H9 (cell line): ENCODE data around the gene YPEL3. TPM values are rescaled to one million over a fixed set of nuclear protein-coding genes. Genes with fewer than 3 reads are reported as not detected.

Experiments
- DNase-seq: peaks from one replicate; pipeline ENCODE4 v3.0.0-alpha.2; 2017
- H2AFZ ChIP-seq: one replicate; pipeline ENCODE4 v1.6.1; 2013; ENCODE audit warnings: mild to moderate bottlenecking, low read length, control low read depth, moderate library complexity
- H2AK5ac ChIP-seq: 2 replicates; pipeline ENCODE4 v1.6.1; 2013; ENCODE audit warnings: low read length, control low read depth, mixed read lengths; ENCODE audit not compliant: insufficient read length
- H2BK120ac ChIP-seq: one replicate; pipeline ENCODE4 v1.6.1; 2013; ENCODE audit warnings: low read depth, mild to moderate bottlenecking, low read length, control low read depth, inconsistent platforms; ENCODE audit not compliant: poor library complexity, severe bottlenecking
- H2BK12ac ChIP-seq: 2 replicates; pipeline ENCODE4 v1.6.1; 2013; ENCODE audit warnings: low read length, control low read depth, mixed read lengths, low read depth; ENCODE audit not compliant: insufficient read length
- H2BK15ac ChIP-seq: 2 replicates; pipeline ENCODE4 v1.6.1; 2013; ENCODE audit warnings: low read depth, low read length, control low read depth
- H2BK20ac ChIP-seq: one replicate; pipeline ENCODE4 v1.6.1; 2013; ENCODE audit warnings: low read depth, mild to moderate bottlenecking, low read length, control low read depth, inconsistent platforms; ENCODE audit not compliant: poor library complexity, severe bottlenecking
- H2BK5ac ChIP-seq: 2 replicates; pipeline ENCODE4 v1.6.1; 2013; ENCODE audit warnings: low read length, control low read depth, mixed read lengths; ENCODE audit not compliant: insufficient read length
- H3K14ac ChIP-seq: 2 replicates; pipeline ENCODE4 v1.6.1; 2013; ENCODE audit warnings: low read length, control low read depth; ENCODE audit not compliant: insufficient read depth
- H3K18ac ChIP-seq: 2 replicates; pipeline ENCODE4 v1.6.1; 2013; ENCODE audit warnings: low read depth, mild to moderate bottlenecking, mixed read lengths, low read length, control low read depth; ENCODE audit not compliant: insufficient read length
- H3K23ac ChIP-seq: 2 replicates; pipeline ENCODE4 v1.6.1; 2013; ENCODE audit warnings: low read length, control low read depth, mixed read lengths, low read depth; ENCODE audit not compliant: insufficient read length
- H3K23me2 ChIP-seq: 2 replicates; pipeline ENCODE4 v1.6.1; 2013; ENCODE audit warnings: low read depth, mild to moderate bottlenecking, mixed read lengths, low read length, control low read depth; ENCODE audit not compliant: insufficient read length, poor library complexity, severe bottlenecking
- H3K27ac ChIP-seq: 2 replicates; pipeline ENCODE4 v1.5.1; 2013; ENCODE audit warnings: low read length, control low read depth, mixed read lengths, low read depth; ENCODE audit not compliant: insufficient read length
- H3K27me3 ChIP-seq: 2 replicates; pipeline ENCODE4 v1.6.1; 2013; ENCODE audit warnings: low read length, control low read depth, inconsistent platforms; ENCODE audit not compliant: insufficient read depth
- H3K4ac ChIP-seq: 2 replicates; pipeline ENCODE4 v1.6.1; 2013; ENCODE audit warnings: low read depth, mild to moderate bottlenecking, control low read depth, inconsistent platforms, low read length, moderate library complexity
- H3K4me1 ChIP-seq: 2 replicates; pipeline ENCODE4 v1.6.1; 2013; ENCODE audit warnings: low read length, control low read depth, inconsistent platforms; ENCODE audit not compliant: insufficient read depth
- H3K4me2 ChIP-seq: 2 replicates; pipeline ENCODE4 v1.6.1; 2013; ENCODE audit warnings: low read length, control low read depth, mixed read lengths; ENCODE audit not compliant: insufficient read length, insufficient read depth
- H3K56ac ChIP-seq: 2 replicates; pipeline ENCODE4 v1.6.1; 2013; ENCODE audit warnings: low read depth, mild to moderate bottlenecking, mixed read lengths, low read length, control low read depth; ENCODE audit not compliant: insufficient read length
- H3K79me1 ChIP-seq: 2 replicates; pipeline ENCODE4 v1.6.1; 2013; ENCODE audit warnings: low read depth, mild to moderate bottlenecking, moderate library complexity, low read length, control low read depth, inconsistent platforms; ENCODE audit not compliant: insufficient read depth, poor library complexity, severe bottlenecking
- H3K79me2 ChIP-seq: 2 replicates; pipeline ENCODE4 v1.6.1; 2013; ENCODE audit warnings: low read length, control low read depth, inconsistent platforms; ENCODE audit not compliant: insufficient read depth
- H3K9ac ChIP-seq: 2 replicates; pipeline ENCODE4 v1.6.1; 2013; ENCODE audit warnings: low read length, control low read depth, mixed read lengths; ENCODE audit not compliant: insufficient read length; ENCODE audit errors: extremely low read depth
- H3K9me3 ChIP-seq: one replicate; pipeline ENCODE4 v1.6.1; 2013; ENCODE audit warnings: low read depth, low read length, inconsistent platforms; ENCODE audit not compliant: control insufficient read depth
- H3T11ph ChIP-seq: one replicate; pipeline ENCODE4 v1.6.1; 2013; ENCODE audit warnings: mild to moderate bottlenecking, low read length, control low read depth, inconsistent platforms
- H4K20me1 ChIP-seq: one replicate; pipeline ENCODE4 v1.6.1; 2013; ENCODE audit not compliant: control insufficient read depth, insufficient read length, insufficient read depth
- H4K5ac ChIP-seq: 2 replicates; pipeline ENCODE4 v1.6.1; 2013; ENCODE audit warnings: low read depth, mild to moderate bottlenecking, mixed read lengths, low read length, control low read depth; ENCODE audit not compliant: insufficient read length
- H4K8ac ChIP-seq: replicated peaks from 2 replicates; pipeline ENCODE4 v1.6.1; 2013; ENCODE audit warnings: low read length, control low read depth, mixed read lengths, low read depth; ENCODE audit not compliant: insufficient read length
- H4K91ac ChIP-seq: 2 replicates; pipeline ENCODE4 v1.6.1; 2013; ENCODE audit warnings: low read depth, mild to moderate bottlenecking, moderate library complexity, mixed read lengths, low read length, control low read depth; ENCODE audit not compliant: insufficient read length
- H3K27ac Mint-ChIP-seq, 3 experiments: 2 replicates in 2 of 3; 3 replicates in 1 of 3; pipeline ENCODE4 v1.8.0; 2020 to 2021; ENCODE audit warnings: mixed read lengths in 3 of 3, mild to moderate bottlenecking in 1 of 3, moderate library complexity in 1 of 3
- H3K27me3 Mint-ChIP-seq: 2 replicates; pipeline ENCODE4 v1.8.0; 2021; ENCODE audit warnings: low read depth, mild to moderate bottlenecking, moderate library complexity, mixed read lengths
- H3K36me3 Mint-ChIP-seq, 3 experiments: 2 replicates in 2 of 3; 3 replicates in 1 of 3; pipeline ENCODE4 v1.8.0; 2020 to 2021; ENCODE audit warnings: low read depth in 3 of 3, mixed read lengths in 3 of 3; ENCODE audit not compliant: insufficient read depth in 1 of 3
- H3K4me1 Mint-ChIP-seq, 2 experiments: 2 replicates each; pipeline ENCODE4 v1.8.0; 2020; ENCODE audit warnings: mixed read lengths in 2 of 2
- H3K4me3 Mint-ChIP-seq, 2 experiments: 2 replicates in 1 of 2; 3 replicates in 1 of 2; pipeline ENCODE4 v1.8.0; 2020 to 2021; ENCODE audit warnings: mild to moderate bottlenecking in 2 of 2, mixed read lengths in 2 of 2, moderate library complexity in 1 of 2
- H3K9me3 Mint-ChIP-seq, 2 experiments: 2 replicates in 1 of 2; 3 replicates in 1 of 2; pipeline ENCODE4 v1.8.0; 2020; ENCODE audit warnings: mild to moderate bottlenecking in 2 of 2, mixed read lengths in 2 of 2, moderate library complexity in 1 of 2
- CTCF ChIP-seq: fragments of 200-600 bp; sonication (generic); conservative IDR thresholded peaks from 3 replicates; pipeline ENCODE4 v1.8.0; 2021; ENCODE audit warnings: antibody characterized with exemption, mild to moderate bottlenecking
- WGBS: extraction: QIAGEN DNeasy Blood & Tissue Kit; methylation state at CpG from one replicate; pipeline ENCODE4 v1.1.7; 2013; ENCODE audit warnings: missing lambda C conversion rate, low lambda C conversion rate, mixed read lengths; ENCODE audit not compliant: insufficient read length; ENCODE audit errors: extremely low coverage; 5-methylcytosine and 5-hydroxymethylcytosine counted together
- total RNA-seq: library from RNA; stranded (reverse); gene quantifications from 2 replicates; pipeline ENCODE4 v1.2.1, GENCODE V29; 2021

The YPEL3 gene
- total RNA-seq, 1 experiment from 2014 or later = 27.5 TPM

DNA sequence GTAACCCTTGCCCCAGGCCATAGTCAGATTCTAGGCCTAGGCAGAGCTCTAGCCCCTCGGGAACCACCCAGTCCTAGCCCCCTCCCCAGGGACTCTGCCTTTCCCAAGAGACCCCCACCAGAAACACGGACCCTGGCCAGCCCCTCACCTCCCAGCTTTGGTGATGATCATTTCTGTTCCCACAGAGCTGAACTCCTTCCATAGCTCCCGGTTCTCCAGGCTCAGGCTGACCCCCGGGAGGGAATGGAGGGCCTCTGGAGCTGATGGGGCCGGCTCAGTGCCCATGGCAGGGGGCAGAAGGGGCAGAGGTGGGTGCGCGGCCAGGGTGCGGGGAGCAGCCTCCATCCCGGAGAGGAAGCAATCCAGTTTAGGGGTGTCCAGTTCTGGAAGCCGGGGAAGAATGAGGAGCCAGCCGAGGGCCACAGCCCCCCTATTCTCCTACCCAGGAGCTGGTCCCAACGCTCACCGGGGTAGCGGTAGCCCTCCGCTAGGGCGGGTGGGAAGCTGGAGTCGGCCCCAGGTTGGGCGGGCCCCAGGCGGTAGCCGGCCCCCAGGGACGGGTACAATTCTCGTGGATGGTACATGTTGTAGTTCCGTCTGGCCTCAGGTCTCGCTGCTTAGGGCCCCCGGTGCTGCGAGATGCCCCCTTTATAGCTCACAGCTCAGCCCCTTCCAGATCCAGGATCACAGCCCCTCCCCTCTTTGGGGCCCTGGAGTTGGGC lies 5.2 kb downstream of the YPEL3 start:
- peak overlapping the region; percentile 42 to 69; a peak in 4 of 5 replicates for H3K4me3 Mint-ChIP-seq
- Histone ChIP-seq H3T11ph (no peak overlapping the region), H3K27ac (no peak overlapping the region), H2BK15ac (no peak overlapping the region), H2AK5ac (no peak overlapping the region), H3K9me3 (no peaks in the 10 kb centered on the region), H4K91ac (no peak overlapping the region), H3K79me1 (no peaks in the 10 kb centered on the region), H2BK120ac (no peak overlapping the region), H2BK5ac (no peak overlapping the region), H4K8ac (no peak overlapping the region), H3K56ac (no peak overlapping the region), H3K4me1 (no peaks in the 10 kb centered on the region), H4K5ac (no peak overlapping the region), H3K27me3 (no peaks in the 10 kb centered on the region), H3K23me2 (peaks cover 13% of the 10 kb centered on the region), H3K23ac (no peak overlapping the region), H3K18ac (no peak overlapping the region), H3K4ac (no peak overlapping the region), H3K4me2 (peak overlapping the region; percentile 78), H3K9ac (no peak overlapping the region), H4K20me1 (no peaks in the 10 kb centered on the region), H2BK12ac (no peak overlapping the region), H3K79me2 (no peaks in the 10 kb centered on the region), H2BK20ac (no peak overlapping the region), H2AFZ (no peak overlapping the region), H3K14ac (no peak overlapping the region)
- H3K9me3 Mint-ChIP-seq = no peaks in the 10 kb centered on the region; a peak in 1 of 5 replicates
- no CpG with 5 or more reads among the region's 26 CpGs for WGBS
- H3K4me1 Mint-ChIP-seq = peaks cover 18 to 22% of the 10 kb centered on the region in 2 experiments
- peak overlapping the region in 1 of 3 experiments; percentile 90; a peak in 1 of 7 replicates for H3K27ac Mint-ChIP-seq
- DNase-seq = no peak
- H3K36me3 Mint-ChIP-seq = peaks cover 8 to 27% (median 21%) of the 10 kb centered on the region in 3 experiments; a peak in 6 of 7 replicates
- H3K27me3 Mint-ChIP-seq = peaks cover 4% of the 10 kb centered on the region; the same call in 1 of the 2 replicates
- TF ChIP-seq CTCF = no peak
